ENCODE measurements around the gene ST3GAL5. TPM values are rescaled to one million over a fixed set of nuclear protein-coding genes. Genes with fewer than 3 reads are reported as not detected.

Gene ST3GAL5
- total and polyA plus RNA-seq, 7 donors, result 2.8 to 24.2 (median 16.1) TPM

DNA sequence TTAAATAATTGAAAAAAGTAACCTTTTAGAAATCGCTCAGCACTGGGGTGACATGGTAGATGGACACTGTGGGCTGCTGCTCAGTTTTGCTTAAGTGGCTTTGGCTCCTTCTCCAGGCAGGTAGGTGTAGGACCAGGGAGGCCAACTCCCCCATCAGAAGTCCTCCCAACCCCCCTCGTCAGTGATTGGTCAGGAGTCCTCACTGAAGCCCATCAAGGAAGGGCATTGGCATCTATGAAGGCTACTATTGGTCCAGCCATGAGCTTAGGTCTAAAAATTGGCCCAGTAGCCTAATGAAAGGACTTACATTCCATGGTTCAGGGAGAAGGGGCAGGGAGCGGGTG lies 34.7 kb downstream of the ST3GAL5 start:
- no peak for DNase-seq
- intact Hi-C loops (cut with DNase I), result no loop called here
- Histone ChIP-seq H3K4me1 (peaks cover 0 to 20% (median 13%) of the 10 kb centered on the region in 4 donors), H3K27me3 (no peaks in the 10 kb centered on the region), H3K27ac (peak overlapping the region in 3 of 4 donors; percentile 34 to 57 (median 53)), H3K9me3 (no peaks in the 10 kb centered on the region), H3K4me3 (no peak overlapping the region), H3K36me3 (no peaks in the 10 kb centered on the region)
- no peak for TF ChIP-seq EP300 (IDR thresholded peaks at IDR 0.05)
- WGBS, 2 donors, result 67 to 88% methylated on average over 3 of the region's 3 CpGs

DNA sequence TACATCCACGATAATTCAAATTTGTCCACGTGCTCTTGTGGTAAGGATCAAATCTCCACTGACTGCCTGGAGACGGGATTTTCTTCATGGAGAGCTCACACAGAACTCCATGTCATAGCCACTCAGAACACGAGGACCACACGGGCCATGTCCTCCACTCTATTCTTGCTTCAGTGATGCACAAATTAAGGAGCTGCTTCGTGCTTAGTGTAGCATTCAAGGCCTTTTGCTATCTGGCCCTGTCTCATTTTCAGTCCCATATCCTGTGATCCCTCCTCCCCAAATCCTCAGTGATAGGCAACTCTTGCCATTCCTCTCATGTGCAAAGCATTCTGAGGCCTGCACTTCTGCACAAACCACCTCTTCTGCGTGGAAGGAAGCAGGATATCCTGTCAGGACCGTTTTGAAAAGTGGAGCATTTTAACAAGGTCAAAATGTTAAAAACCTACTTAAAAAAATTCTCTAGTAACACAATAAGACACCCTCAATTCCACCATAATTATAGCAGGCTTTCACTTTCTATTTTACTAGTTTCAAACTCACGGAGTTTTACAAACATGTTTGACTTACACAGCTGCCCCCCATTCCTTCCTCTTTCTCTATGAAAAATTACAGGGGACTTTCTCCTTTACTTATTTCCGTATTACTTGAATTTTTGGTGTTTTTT lies 35.2 kb downstream of the ST3GAL5 start:
- H3K9me3 ChIP-seq, result no peaks in the 10 kb centered on the region
- no peaks in the 10 kb centered on the region for H3K27me3 ChIP-seq
- 39 to 63% methylated on average over 10 of the region's 10 CpGs for WGBS, 2 donors
- H3K36me3 ChIP-seq, result no peaks in the 10 kb centered on the region
- no peak overlapping the region for H3K4me3 ChIP-seq
- peak overlapping the region; percentile 16 to 57 (median 50) for H3K27ac ChIP-seq
- TF ChIP-seq, protein P1, sequence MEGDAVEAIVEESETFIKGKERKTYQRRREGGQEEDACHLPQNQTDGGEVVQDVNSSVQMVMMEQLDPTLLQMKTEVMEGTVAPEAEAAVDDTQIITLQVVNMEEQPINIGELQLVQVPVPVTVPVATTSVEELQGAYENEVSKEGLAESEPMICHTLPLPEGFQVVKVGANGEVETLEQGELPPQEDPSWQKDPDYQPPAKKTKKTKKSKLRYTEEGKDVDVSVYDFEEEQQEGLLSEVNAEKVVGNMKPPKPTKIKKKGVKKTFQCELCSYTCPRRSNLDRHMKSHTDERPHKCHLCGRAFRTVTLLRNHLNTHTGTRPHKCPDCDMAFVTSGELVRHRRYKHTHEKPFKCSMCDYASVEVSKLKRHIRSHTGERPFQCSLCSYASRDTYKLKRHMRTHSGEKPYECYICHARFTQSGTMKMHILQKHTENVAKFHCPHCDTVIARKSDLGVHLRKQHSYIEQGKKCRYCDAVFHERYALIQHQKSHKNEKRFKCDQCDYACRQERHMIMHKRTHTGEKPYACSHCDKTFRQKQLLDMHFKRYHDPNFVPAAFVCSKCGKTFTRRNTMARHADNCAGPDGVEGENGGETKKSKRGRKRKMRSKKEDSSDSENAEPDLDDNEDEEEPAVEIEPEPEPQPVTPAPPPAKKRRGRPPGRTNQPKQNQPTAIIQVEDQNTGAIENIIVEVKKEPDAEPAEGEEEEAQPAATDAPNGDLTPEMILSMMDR (IDR thresholded peaks at IDR 0.05), result no peak
- no peak for TF ChIP-seq POLR2A (IDR thresholded peaks at IDR 0.05)
- TF ChIP-seq POLR2AphosphoS5 (IDR thresholded peaks at IDR 0.05), result no peak
- no peak for TF ChIP-seq EP300 (IDR thresholded peaks at IDR 0.05)
- no peak for DNase-seq
- H3K4me1 ChIP-seq, result peaks cover 0 to 20% (median 13%) of the 10 kb centered on the region in 4 donors
- intact Hi-C loops (cut with DNase I), result no loop called here

DNA sequence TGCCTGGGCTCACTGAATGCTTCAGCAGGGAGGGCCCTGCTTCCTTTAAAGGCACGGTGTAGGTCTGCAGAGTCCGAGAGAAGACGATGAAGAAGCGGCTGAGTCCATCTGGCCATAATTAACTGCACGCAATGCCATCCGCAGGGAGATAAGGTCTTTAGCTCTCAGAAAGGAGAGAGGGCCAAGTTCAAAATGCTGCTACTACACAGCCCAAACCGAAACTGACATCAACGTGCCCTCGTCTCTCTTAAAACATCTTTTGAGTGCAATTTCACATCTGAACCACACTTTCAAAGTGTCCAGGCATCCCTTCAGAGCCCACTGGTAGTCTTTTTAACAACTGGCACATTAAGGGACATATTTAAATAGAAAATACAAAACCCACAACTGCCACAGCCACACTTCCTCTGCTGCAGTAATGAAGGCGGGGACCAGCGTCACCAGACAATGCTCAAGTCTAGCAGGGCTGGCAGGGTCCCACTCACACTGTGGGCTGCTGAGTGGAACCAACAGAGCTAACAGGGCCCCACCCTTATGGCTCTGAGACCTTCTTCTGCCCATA lies 35.8 kb downstream of the ST3GAL5 start:
- intact Hi-C loops (cut with DNase I), result no loop called here
- H3K27me3 ChIP-seq, result no peaks in the 10 kb centered on the region
- no peaks in the 10 kb centered on the region for H3K9me3 ChIP-seq
- peak overlapping the region; percentile 16 to 57 (median 50) for H3K27ac ChIP-seq
- TF ChIP-seq, protein P1 (IDR thresholded peaks at IDR 0.05), result no peak
- no peak for TF ChIP-seq POLR2AphosphoS5 (IDR thresholded peaks at IDR 0.05)
- TF ChIP-seq EP300 (IDR thresholded peaks at IDR 0.05), result no peak
- no peak overlapping the region for H3K4me3 ChIP-seq
- 67 to 82% methylated on average over 11 of the region's 11 CpGs for WGBS, 2 donors
- peaks cover 0 to 20% (median 13%) of the 10 kb centered on the region in 4 donors for H3K4me1 ChIP-seq
- H3K36me3 ChIP-seq, result no peaks in the 10 kb centered on the region
- no peak for DNase-seq

GRCh38 chr2:85852152-85852840 lies 36.5 kb downstream of the ST3GAL5 start:
- H3K4me1 ChIP-seq, result peaks cover 0 to 20% (median 13%) of the 10 kb centered on the region in 4 donors
- no peak overlapping the region for H3K4me3 ChIP-seq
- H3K27me3 ChIP-seq, result no peaks in the 10 kb centered on the region
- 84 to 90% methylated on average over 11 of the region's 11 CpGs for WGBS, 2 donors
- H3K36me3 ChIP-seq, result no peaks in the 10 kb centered on the region
- no peaks in the 10 kb centered on the region for H3K9me3 ChIP-seq
- peak overlapping the region; percentile 16 to 57 (median 50) for H3K27ac ChIP-seq
- no peak for DNase-seq
- TF ChIP-seq, protein P1 (IDR thresholded peaks at IDR 0.05), result no peak
- intact Hi-C loops (cut with DNase I), result no loop called here

Data from sigmoid colon (tissue), 7 donors.